WI38 (cell line): ENCODE measurements around the gene USP34.

Experiments
- H3K4me3 ChIP-seq: 2 replicates; pipeline ENCODE4 v1.5.1; 2011; ENCODE audit warnings: low read depth, mild to moderate bottlenecking, control low read depth, low read length
- CTCF ChIP-seq: IDR thresholded peaks from 2 replicates; pipeline ENCODE4 v1.5.1; 2012; ENCODE audit warnings: low read depth, mild to moderate bottlenecking, control low read depth, low read length

Gene USP34

GRCh38 chr2:61433606-61434005 is 37.3 kb downstream of the USP34 start:
- H3K4me3 ChIP-seq, result no peak overlapping the region

GRCh38 chr2:61432990-61433389 is 37.9 kb downstream of the USP34 start:
- TF ChIP-seq CTCF, result no peak

More at GRCh38 chr2:61433606-61434005, 37.3 kb downstream of the USP34 start:
- no peak for TF ChIP-seq CTCF

GRCh38 chr2:61431345-61431744 is 39.5 kb downstream of the USP34 start:
- no peak overlapping the region for H3K4me3 ChIP-seq
- TF ChIP-seq CTCF, result no peak

More at GRCh38 chr2:61432990-61433389, 37.9 kb downstream of the USP34 start:
- no peak overlapping the region for H3K4me3 ChIP-seq

GRCh38 chr2:61426267-61426897 is 44.5 kb downstream of the USP34 start:
- TF ChIP-seq CTCF, result peak; percentile 25; the same call in 1 of the 2 replicates
- H3K4me3 ChIP-seq, result no peak overlapping the region

GRCh38 chr2:61425605-61426155 is 45.2 kb downstream of the USP34 start:
- no peak for TF ChIP-seq CTCF
- H3K4me3 ChIP-seq, result no peak overlapping the region

- no peak for TF ChIP-seq CTCF
- no peak overlapping the region for H3K4me3 ChIP-seq
Measured at GRCh38 chr2:61423714-61424113, 47.2 kb downstream of the USP34 start.

GRCh38 chr2:61421611-61422010 is 49.3 kb downstream of the USP34 start:
- H3K4me3 ChIP-seq, result no peak overlapping the region
- TF ChIP-seq CTCF, result no peak
